Peyer's patch (tissue), 4 donors: ENCODE data around the gene SRGAP1. TPM values are rescaled to one million over a fixed set of nuclear protein-coding genes. Genes with fewer than 3 reads are reported as not detected.

Source experiments
- DNase-seq, 3 donors: peaks; one replicate each; pipeline ENCODE4 v3.0.0-alpha.2; 2017 to 2019
- H3K27ac ChIP-seq, 4 donors: fragments of 200-600 bp; sonication (generic); one replicate each; pipeline ENCODE4 v1.5.1; 2016 to 2019
- H3K27me3 ChIP-seq, 2 donors: fragments of 200-600 bp; sonication (generic); one replicate each; pipeline ENCODE4 v1.5.1; 2019
- H3K36me3 ChIP-seq, 3 donors: fragments of 200-600 bp; sonication (generic); one replicate each; pipeline ENCODE4 v1.5.1; 2016 to 2019
- H3K4me1 ChIP-seq, 4 donors: fragments of 200-600 bp; sonication (generic); one replicate each; pipeline ENCODE4 v1.5.1; 2016 to 2019
- H3K4me3 ChIP-seq, 4 donors: fragments of 200-600 bp; sonication (generic); 1 replicate in 3 of 4; 2 replicates in 1 of 4; pipeline ENCODE4 v1.5.1; 2016 to 2019; ENCODE audit warnings: mild to moderate bottlenecking in 1 of 4
- H3K9me3 ChIP-seq, 4 donors: fragments of 200-600 bp; sonication (generic); one replicate each; pipeline ENCODE4 v1.5.1; 2016 to 2019; ENCODE audit warnings: mild to moderate bottlenecking in 1 of 4
- POLR2A ChIP-seq, 2 donors: fragments of 450-650 bp; IDR thresholded peaks; one replicate each; pipeline ENCODE4 v1.5.1; 2017; ENCODE audit warnings: antibody characterized with exemption in 2 of 2, mild to moderate bottlenecking in 2 of 2, moderate library complexity in 2 of 2
- total RNA-seq, 4 donors: library from RNA; depleted of rRNA; stranded (reverse); fragments of >200 nt; gene quantifications; one replicate each; pipeline ENCODE4 v1.1.0, GENCODE V29; 2016
- TF ChIP-seq, protein P1 (sequence below), 6 experiments: fragments of 450-650 bp in 4 of 6; fragments of 200-600 bp in 2 of 6; sonication (generic) in 1 of 6; IDR thresholded peaks; one replicate each; pipeline ENCODE4 v1.5.1; 2017 to 2019; ENCODE audit warnings: antibody characterized with exemption in 6 of 6, mild to moderate bottlenecking in 3 of 6, moderate library complexity in 1 of 6

SRGAP1 gene
- total RNA-seq, 4 donors from 2014 or later = 5.8 to 92.4 (median 16.4) TPM

DNA sequence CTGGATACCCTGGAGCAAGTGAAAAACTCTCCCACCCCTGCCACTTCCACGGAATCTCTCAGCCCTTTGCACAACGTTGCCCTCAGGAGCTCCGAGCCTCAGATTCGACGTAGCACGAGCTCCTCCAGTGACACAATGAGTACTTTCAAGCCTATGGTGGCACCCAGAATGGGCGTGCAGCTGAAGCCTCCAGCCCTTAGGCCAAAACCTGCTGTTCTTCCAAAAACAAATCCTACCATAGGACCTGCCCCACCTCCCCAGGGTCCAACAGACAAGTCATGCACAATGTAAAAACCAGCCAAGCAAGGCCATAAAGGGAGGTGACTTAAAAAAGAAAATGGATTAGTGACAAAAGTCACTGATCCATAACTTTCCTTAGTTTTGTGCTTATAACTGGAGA is 297.9 kb downstream of the SRGAP1 start:
- no peak overlapping the region for H3K4me3 ChIP-seq
- H3K36me3 ChIP-seq = peaks cover 0 to 12% (median 0%) of the 10 kb centered on the region in 3 donors
- no peak for DNase-seq
- H3K27ac ChIP-seq = no peak overlapping the region
- TF ChIP-seq POLR2A (IDR thresholded peaks at IDR 0.05) = no peak
- TF ChIP-seq, protein P1, sequence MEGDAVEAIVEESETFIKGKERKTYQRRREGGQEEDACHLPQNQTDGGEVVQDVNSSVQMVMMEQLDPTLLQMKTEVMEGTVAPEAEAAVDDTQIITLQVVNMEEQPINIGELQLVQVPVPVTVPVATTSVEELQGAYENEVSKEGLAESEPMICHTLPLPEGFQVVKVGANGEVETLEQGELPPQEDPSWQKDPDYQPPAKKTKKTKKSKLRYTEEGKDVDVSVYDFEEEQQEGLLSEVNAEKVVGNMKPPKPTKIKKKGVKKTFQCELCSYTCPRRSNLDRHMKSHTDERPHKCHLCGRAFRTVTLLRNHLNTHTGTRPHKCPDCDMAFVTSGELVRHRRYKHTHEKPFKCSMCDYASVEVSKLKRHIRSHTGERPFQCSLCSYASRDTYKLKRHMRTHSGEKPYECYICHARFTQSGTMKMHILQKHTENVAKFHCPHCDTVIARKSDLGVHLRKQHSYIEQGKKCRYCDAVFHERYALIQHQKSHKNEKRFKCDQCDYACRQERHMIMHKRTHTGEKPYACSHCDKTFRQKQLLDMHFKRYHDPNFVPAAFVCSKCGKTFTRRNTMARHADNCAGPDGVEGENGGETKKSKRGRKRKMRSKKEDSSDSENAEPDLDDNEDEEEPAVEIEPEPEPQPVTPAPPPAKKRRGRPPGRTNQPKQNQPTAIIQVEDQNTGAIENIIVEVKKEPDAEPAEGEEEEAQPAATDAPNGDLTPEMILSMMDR (IDR thresholded peaks at IDR 0.05) = no peak
- no peaks in the 10 kb centered on the region for H3K9me3 ChIP-seq
- no peaks in the 10 kb centered on the region for H3K27me3 ChIP-seq
- H3K4me1 ChIP-seq = no peaks in the 10 kb centered on the region

DNA sequence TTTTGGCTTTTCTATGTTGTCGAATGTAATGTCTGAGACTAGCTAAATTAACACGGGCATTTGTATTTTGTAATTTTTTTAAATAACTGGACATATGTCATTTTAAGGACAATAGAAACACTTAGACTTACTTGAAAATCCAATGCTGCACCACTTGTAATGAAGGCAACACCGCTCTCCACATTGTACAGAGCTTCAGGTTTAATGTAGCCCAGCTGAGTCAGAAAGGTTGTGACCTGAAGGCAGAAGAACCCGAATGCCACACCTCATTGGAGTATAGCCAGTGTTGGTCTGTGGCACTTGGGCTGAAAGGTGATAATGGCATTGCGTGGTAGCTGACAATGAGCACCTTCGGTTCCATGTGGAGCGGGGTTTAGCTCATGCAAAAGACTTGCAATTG is 298.3 kb downstream of the SRGAP1 start:
- Histone ChIP-seq H3K27me3 (no peaks in the 10 kb centered on the region), H3K4me1 (no peaks in the 10 kb centered on the region), H3K36me3 (peaks cover 0 to 12% (median 0%) of the 10 kb centered on the region in 3 donors), H3K9me3 (no peaks in the 10 kb centered on the region), H3K4me3 (no peak overlapping the region), H3K27ac (no peak overlapping the region)
- TF ChIP-seq, protein P1 (IDR thresholded peaks at IDR 0.05) = no peak
- no peak for TF ChIP-seq POLR2A (IDR thresholded peaks at IDR 0.05)
- DNase-seq = no peak

DNA sequence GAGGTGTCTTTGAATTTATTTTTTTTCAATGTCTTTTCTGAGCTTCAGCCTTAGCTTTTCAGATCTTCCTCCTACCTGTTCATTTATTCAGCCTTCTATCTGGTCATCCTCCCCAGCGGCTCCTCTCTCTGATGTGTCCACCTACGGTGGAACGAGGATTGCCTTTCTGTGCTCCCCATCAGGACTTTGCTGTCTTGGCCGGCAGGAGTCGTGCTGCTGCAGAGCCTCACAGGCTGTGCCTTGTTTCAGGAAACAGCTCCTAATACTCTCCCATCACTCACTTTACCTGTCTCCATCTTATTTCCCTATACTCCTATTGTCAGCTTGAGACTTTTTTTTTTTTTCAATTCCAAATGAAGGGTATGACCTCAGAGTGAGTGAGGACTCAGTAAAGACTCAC is 300.7 kb downstream of the SRGAP1 start:
- H3K27me3 ChIP-seq = no peaks in the 10 kb centered on the region
- TF ChIP-seq, protein P1 (IDR thresholded peaks at IDR 0.05) = no peak
- H3K4me3 ChIP-seq = no peak overlapping the region
- H3K27ac ChIP-seq = no peak overlapping the region
- H3K9me3 ChIP-seq = no peaks in the 10 kb centered on the region
- H3K4me1 ChIP-seq = no peaks in the 10 kb centered on the region
- no peak for DNase-seq
- peaks cover 0 to 12% (median 0%) of the 10 kb centered on the region in 3 donors for H3K36me3 ChIP-seq

- no peak for DNase-seq
- no peaks in the 10 kb centered on the region for H3K27me3 ChIP-seq
- H3K27ac ChIP-seq = no peak overlapping the region
- no peak for TF ChIP-seq POLR2A (IDR thresholded peaks at IDR 0.05)
- TF ChIP-seq, protein P1 (IDR thresholded peaks at IDR 0.05) = no peak
- no peaks in the 10 kb centered on the region for H3K4me1 ChIP-seq
- no peak overlapping the region for H3K4me3 ChIP-seq
- H3K9me3 ChIP-seq = no peaks in the 10 kb centered on the region
- peaks cover 0 to 12% (median 0%) of the 10 kb centered on the region in 3 donors for H3K36me3 ChIP-seq
These were observed 302.6 kb downstream of the SRGAP1 start for GRCh38 chr12:64147011-64147631.

DNA sequence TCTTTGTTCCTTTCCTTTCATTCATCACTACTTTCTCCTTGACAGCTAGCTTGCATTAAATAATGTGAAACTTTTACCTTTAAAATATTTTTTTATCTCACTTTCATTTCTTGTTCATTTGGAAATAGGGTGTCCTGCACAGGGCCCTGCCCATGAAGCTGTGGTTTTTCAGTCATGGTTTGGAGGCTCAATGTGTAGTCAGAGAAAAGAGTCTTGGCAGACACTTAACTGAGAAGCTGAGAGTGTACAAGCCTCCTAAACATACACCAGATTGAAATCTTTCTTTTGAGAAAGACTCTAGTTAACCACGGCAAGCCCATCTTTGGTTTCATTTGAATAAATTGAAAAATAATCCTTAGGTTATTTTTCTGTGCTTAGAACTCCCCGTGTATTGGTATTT is 303.4 kb downstream of the SRGAP1 start:
- H3K36me3 ChIP-seq = peaks cover 0 to 7% (median 0%) of the 10 kb centered on the region in 3 donors
- no peaks in the 10 kb centered on the region for H3K9me3 ChIP-seq
- no peak for TF ChIP-seq POLR2A (IDR thresholded peaks at IDR 0.05)
- TF ChIP-seq, protein P1 (IDR thresholded peaks at IDR 0.05) = no peak
- H3K4me1 ChIP-seq = no peaks in the 10 kb centered on the region
- DNase-seq = no peak
- no peaks in the 10 kb centered on the region for H3K27me3 ChIP-seq
- no peak overlapping the region for H3K4me3 ChIP-seq
- no peak overlapping the region for H3K27ac ChIP-seq

- H3K36me3 ChIP-seq = no peaks in the 10 kb centered on the region
- no peak for DNase-seq
- H3K27ac ChIP-seq = no peak overlapping the region
- no peaks in the 10 kb centered on the region for H3K9me3 ChIP-seq
- H3K27me3 ChIP-seq = no peaks in the 10 kb centered on the region
- H3K4me1 ChIP-seq = no peaks in the 10 kb centered on the region
- H3K4me3 ChIP-seq = no peak overlapping the region
- TF ChIP-seq, protein P1 (IDR thresholded peaks at IDR 0.05) = no peak
- TF ChIP-seq POLR2A (IDR thresholded peaks at IDR 0.05) = no peak
These were observed 310.2 kb downstream of the SRGAP1 start for GRCh38 chr12:64154677-64155076.
